Keratinocyte (primary cell): ENCODE results near the gene MUC5B. TPM values are rescaled to one million over a fixed set of nuclear protein-coding genes. Genes with fewer than 3 reads are reported as not detected.

Experiments
- DNase-seq: peaks from one replicate; pipeline ENCODE4 v3.0.0-alpha.2; 2011; ENCODE audit warnings: low read depth, missing footprints, low spot score
- FAIRE-seq: peaks from 2 replicates; lab custom pipeline; 2011; peaks lifted over from hg19 to GRCh38; lab: Jason Lieb, UNC
- H2AFZ ChIP-seq: 2 replicates; pipeline ENCODE4 v1.6.0; 2012; ENCODE audit warnings: low read length, control low read depth, inconsistent platforms; ENCODE audit not compliant: control insufficient read depth
- H3K27ac ChIP-seq: 2 replicates; pipeline ENCODE4 v1.5.1; 2011; ENCODE audit warnings: low read length; ENCODE audit not compliant: control insufficient read depth, insufficient read depth
- H3K27me3 ChIP-seq: 3 replicates; pipeline ENCODE4 v1.6.0; 2011; ENCODE audit warnings: low read length; ENCODE audit not compliant: control insufficient read depth, insufficient read depth; ENCODE audit errors: extremely low read depth
- H3K36me3 ChIP-seq, 2 experiments: 2 replicates in 1 of 2; 3 replicates in 1 of 2; pipeline ENCODE4 v1.5.1; 2011; ENCODE audit warnings: low read length in 2 of 2, mild to moderate bottlenecking in 1 of 2; ENCODE audit not compliant: control insufficient read depth in 2 of 2, insufficient read depth in 2 of 2; ENCODE audit errors: extremely low read depth in 1 of 2
- H3K4me1 ChIP-seq: 3 replicates; pipeline ENCODE4 v1.5.1; 2011; ENCODE audit warnings: low read length; ENCODE audit not compliant: control insufficient read depth, insufficient read depth; ENCODE audit errors: extremely low read depth
- H3K4me2 ChIP-seq: 3 replicates; pipeline ENCODE4 v1.6.0; 2011; ENCODE audit warnings: low read depth, low read length; ENCODE audit not compliant: control insufficient read depth, insufficient read depth; ENCODE audit errors: extremely low read depth
- H3K4me3 ChIP-seq, 3 experiments: fragments of 200-600 bp in 1 of 3; sonication (generic) in 1 of 3; 2 replicates in 2 of 3; 3 replicates in 1 of 3; pipeline ENCODE4 v1.5.1; 2011 to 2016; ENCODE audit warnings: low read length in 3 of 3, mild to moderate bottlenecking in 3 of 3, control low read depth in 2 of 3, inconsistent platforms in 1 of 3, low read depth in 1 of 3, mixed read lengths in 1 of 3, mixed run types in 1 of 3, moderate library complexity in 1 of 3; ENCODE audit not compliant: control insufficient read depth in 2 of 3, insufficient read depth in 2 of 3; ENCODE audit errors: extremely low read depth in 1 of 3
- H3K79me2 ChIP-seq: 2 replicates; pipeline ENCODE4 v1.6.0; 2012; ENCODE audit warnings: low read length; ENCODE audit not compliant: control insufficient read depth, insufficient read depth
- H3K9ac ChIP-seq: 3 replicates; pipeline ENCODE4 v1.6.0; 2011; ENCODE audit warnings: low read length; ENCODE audit not compliant: control insufficient read depth, insufficient read depth; ENCODE audit errors: extremely low read depth
- H3K9me1 ChIP-seq: 3 replicates; pipeline ENCODE4 v1.6.0; 2011; ENCODE audit warnings: low read length; ENCODE audit not compliant: control insufficient read depth, insufficient read depth; ENCODE audit errors: extremely low read depth
- H3K9me3 ChIP-seq: 2 replicates; pipeline ENCODE4 v1.5.1; 2012; ENCODE audit warnings: low read depth, low read length; ENCODE audit not compliant: control insufficient read depth
- H4K20me1 ChIP-seq: 3 replicates; pipeline ENCODE4 v1.6.0; 2011; ENCODE audit warnings: low read length; ENCODE audit not compliant: control insufficient read depth, insufficient read depth; ENCODE audit errors: extremely low read depth
- CTCF ChIP-seq, 3 experiments: IDR thresholded peaks in 1 of 3; conservative IDR thresholded peaks in 1 of 3; optimal IDR thresholded peaks in 1 of 3; 2 replicates in 2 of 3; 3 replicates in 1 of 3; pipeline versions ENCODE3 to v1.5.1; 2011; ENCODE audit warnings: low read length in 3 of 3, mild to moderate bottlenecking in 3 of 3, moderate library complexity in 2 of 3, control low read depth in 1 of 3, inconsistent platforms in 1 of 3; ENCODE audit not compliant: insufficient read depth in 2 of 3; ENCODE audit errors: extremely low read depth in 1 of 3
- EZH2 ChIP-seq: IDR thresholded peaks from one replicate; pipeline ENCODE4 v1.6.1; 2012; ENCODE audit warnings: inconsistent platforms, mild to moderate bottlenecking, low read length, moderate library complexity
- dilution Hi-C: fragments of 300-500 bp; cut with MboI; formaldehyde crosslinking; loops from one replicate; pipeline ENCODE4 v1.7.0; 2020; ENCODE audit warnings: low sequenced_read_pairs; ENCODE audit not compliant: extremely low pct_ligation_motif_present
- polyA plus RNA-seq, 5 experiments: library from polyadenylated mRNA; depleted of rRNA in 3 of 5; stranded (reverse) in 3 of 5; stranded (forward) in 1 of 5; unstranded in 1 of 5; fragments of >200 nt; gene quantifications; 1 replicate in 1 of 5; 2 replicates in 3 of 5; 3 replicates in 1 of 5; pipeline versions ENCODE4 v1.2.1 to v1.2.3, GENCODE V29; 2011 to 2012; ENCODE audit warnings: missing spikeins in 2 of 5, low read depth in 1 of 5, low replicate concordance in 1 of 5

The MUC5B gene
- polyA plus RNA-seq, 1 donor (not counting 4 experiments of a cell fraction or from before 2014, with no cell fraction given), result not detected

DNA sequence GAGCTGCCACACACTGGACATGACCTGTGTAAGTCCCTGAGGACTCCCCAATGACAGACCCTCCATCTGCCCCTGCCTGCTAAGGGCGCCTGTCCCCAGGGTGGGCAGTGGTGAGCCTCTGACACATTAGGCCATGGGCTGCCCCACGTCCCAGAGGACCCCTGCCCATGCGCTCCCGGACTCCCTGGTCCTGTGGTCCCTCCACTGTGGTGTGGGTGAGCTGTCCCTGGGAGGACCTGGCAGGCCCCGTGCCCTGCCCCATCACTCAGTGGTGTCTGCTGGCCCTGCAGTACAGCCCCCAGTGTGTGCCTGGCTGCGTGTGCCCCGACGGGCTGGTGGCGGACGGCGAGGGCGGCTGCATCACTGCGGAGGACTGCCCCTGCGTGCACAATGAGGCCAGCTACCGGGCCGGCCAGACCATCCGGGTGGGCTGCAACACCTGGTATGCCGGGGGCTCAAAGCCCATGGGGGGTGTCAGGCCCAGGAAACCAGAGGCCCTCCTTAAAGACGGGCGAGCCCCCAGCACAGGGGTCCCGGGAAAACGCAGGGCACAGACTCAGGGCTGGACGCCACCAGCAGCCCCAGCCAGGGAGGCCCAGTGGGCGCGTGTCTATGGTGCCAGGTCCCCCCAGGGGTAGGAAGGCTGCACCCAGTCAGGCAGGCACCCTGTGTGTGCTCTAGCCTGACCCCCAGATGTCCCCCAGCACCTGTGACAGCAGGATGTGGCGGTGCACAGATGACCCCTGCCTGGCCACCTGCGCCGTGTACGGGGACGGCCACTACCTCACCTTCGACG is 46.4 kb upstream of the MUC5B start:
- Histone ChIP-seq H4K20me1 (no peaks in the 10 kb centered on the region), H3K4me2 (no peak overlapping the region), H3K9me1 (no peaks in the 10 kb centered on the region), H3K4me3 (no peak overlapping the region), H3K27me3 (no peaks in the 10 kb centered on the region), H3K79me2 (no peaks in the 10 kb centered on the region), H2AFZ (no peak overlapping the region), H3K27ac (no peak overlapping the region), H3K4me1 (no peaks in the 10 kb centered on the region), H3K36me3 (no peaks in the 10 kb centered on the region), H3K9me3 (peaks cover 21% of the 10 kb centered on the region), H3K9ac (no peak overlapping the region)
- TF ChIP-seq EZH2 (no peak), CTCF (optimal IDR thresholded peaks at IDR 0.05 in 1 of 3, IDR thresholded peaks at IDR 0.05 in 1 of 3, conservative IDR thresholded peaks at IDR 0.05 in 1 of 3; ENCODE audit: extremely low read depth in 1 of 3, insufficient read depth in 2 of 3, low read length in 3 of 3) (no peak)
- DNase-seq (no peak), FAIRE-seq (no peak)
- dilution Hi-C loops, result no loop called here

DNA sequence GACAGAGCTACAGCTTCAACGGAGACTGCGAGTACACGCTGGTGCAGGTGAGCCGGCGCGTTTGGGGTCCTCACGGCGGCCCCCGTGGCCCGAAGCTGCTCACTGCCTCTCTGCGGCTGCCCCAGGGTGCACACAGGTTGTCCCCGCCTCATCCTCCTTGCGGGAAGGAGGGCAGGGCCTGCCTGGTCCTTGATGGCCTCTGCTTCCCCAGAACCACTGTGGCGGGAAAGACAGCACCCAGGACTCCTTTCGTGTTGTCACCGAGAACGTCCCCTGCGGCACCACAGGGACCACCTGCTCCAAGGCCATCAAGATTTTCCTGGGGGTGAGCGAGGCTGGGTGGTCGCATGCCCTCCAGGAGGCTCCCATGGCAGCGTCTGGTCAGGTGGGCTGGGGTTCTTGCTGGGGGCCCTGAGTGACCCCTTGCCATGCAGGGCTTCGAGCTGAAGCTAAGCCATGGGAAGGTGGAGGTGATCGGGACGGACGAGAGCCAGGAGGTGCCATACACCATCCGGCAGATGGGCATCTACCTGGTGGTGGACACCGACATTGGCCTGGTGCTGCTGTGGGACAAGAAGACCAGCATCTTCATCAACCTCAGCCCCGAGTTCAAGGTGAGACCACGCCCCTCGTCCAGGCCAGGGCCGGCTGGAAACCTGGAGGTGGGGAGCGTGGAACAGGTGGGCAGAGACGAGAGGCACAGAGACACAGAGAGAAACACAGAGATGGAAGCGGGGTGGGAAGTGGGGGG is 45.7 kb upstream of the MUC5B start:
- H3K9me1 ChIP-seq, result no peaks in the 10 kb centered on the region
- TF ChIP-seq EZH2 (no peak), CTCF (optimal IDR thresholded peaks at IDR 0.05 in 1 of 3, IDR thresholded peaks at IDR 0.05 in 1 of 3, conservative IDR thresholded peaks at IDR 0.05 in 1 of 3; ENCODE audit: extremely low read depth in 1 of 3, insufficient read depth in 2 of 3, low read length in 3 of 3) (no peak)
- FAIRE-seq (no peak), DNase-seq (no peak)
- H2AFZ ChIP-seq, result no peak overlapping the region
- no peaks in the 10 kb centered on the region for H4K20me1 ChIP-seq
- H3K4me2 ChIP-seq, result no peak overlapping the region
- H3K9me3 ChIP-seq, result peaks cover 24% of the 10 kb centered on the region
- no peak overlapping the region for H3K9ac ChIP-seq
- H3K4me3 ChIP-seq, result no peak overlapping the region
- H3K36me3 ChIP-seq, result no peaks in the 10 kb centered on the region
- dilution Hi-C loops, result no loop called here
- H3K27ac ChIP-seq, result no peak overlapping the region
- H3K79me2 ChIP-seq, result no peaks in the 10 kb centered on the region
- no peaks in the 10 kb centered on the region for H3K4me1 ChIP-seq
- H3K27me3 ChIP-seq, result no peaks in the 10 kb centered on the region
